H1 (cell line): Measurements from ENCODE around the gene RNASEL. TPM values are rescaled to one million over a fixed set of nuclear protein-coding genes. Genes with fewer than 3 reads are reported as not detected.

Experiments used
- BCL11A ChIP-seq, 2 experiments: IDR thresholded peaks; one replicate each; pipeline ENCODE4 v1.6.1; 2011; ENCODE audit warnings: low read depth in 2 of 2, low read length in 2 of 2, mild to moderate bottlenecking in 2 of 2
- HDAC6 ChIP-seq: IDR thresholded peaks from one replicate; pipeline ENCODE4 v1.7.1; 2012; ENCODE audit warnings: low read depth, mild to moderate bottlenecking, inconsistent platforms, low read length, moderate library complexity
- SIN3A ChIP-seq, 2 experiments: IDR thresholded peaks in 1 of 2; conservative IDR thresholded peaks in 1 of 2; 2 replicates each; pipeline ENCODE4 v1.6.1; 2011 to 2012; ENCODE audit warnings: low read length in 2 of 2, improper control_type of control experiment in 1 of 2, low read depth in 1 of 2, mild to moderate bottlenecking in 1 of 2
- TAF1 ChIP-seq: IDR thresholded peaks from 2 replicates; pipeline ENCODE4 v1.6.1; 2011; ENCODE audit warnings: mild to moderate bottlenecking, low read depth, low read length
- polyA plus RNA-seq, 7 experiments: library from polyadenylated mRNA; depleted of rRNA in 3 of 7; stranded (reverse) in 5 of 7; unstranded in 2 of 7; fragments of >200 nt in 5 of 7; fragments of 200-250 nt in 2 of 7; gene quantifications; 1 replicate in 5 of 7; 2 replicates in 1 of 7; 4 replicates in 1 of 7; pipeline versions ENCODE4 v1.2.1 to v1.2.3, GENCODE V29; 2011 to 2013; ENCODE audit warnings: missing spikeins in 2 of 7, mixed read lengths in 2 of 7
- total RNA-seq: library from RNA; stranded (reverse); fragmentation: NEBNext Ultra II Directional; extraction: Animal tissue kit (Norgen Biotek cat#: 25700); gene quantifications from 2 replicates; pipeline ENCODE4 v1.2.1, GENCODE V29; 2021

The RNASEL gene
- total and polyA plus RNA-seq, 2 of the 8 experiments (the other 6 are each of a cell fraction or from before 2014, with no cell fraction given): 0.39 to 0.78 TPM

GRCh38 chr1:182563095-182563494, 26.0 kb downstream of the RNASEL start (continued):
- TF ChIP-seq SIN3A (conservative IDR thresholded peaks at IDR 0.05 in 1 of 2, IDR thresholded peaks at IDR 0.05 in 1 of 2; ENCODE audit: low read depth in 1 of 2, low read length in 2 of 2) (no peak), HDAC6 (no peak), TAF1 (no peak), BCL11A (IDR thresholded peaks at IDR 0.05; ENCODE audit: low read depth in 2 of 2, low read length in 2 of 2) (no peak)
